ENCODE measurements around the gene ENTR1.

DNA sequence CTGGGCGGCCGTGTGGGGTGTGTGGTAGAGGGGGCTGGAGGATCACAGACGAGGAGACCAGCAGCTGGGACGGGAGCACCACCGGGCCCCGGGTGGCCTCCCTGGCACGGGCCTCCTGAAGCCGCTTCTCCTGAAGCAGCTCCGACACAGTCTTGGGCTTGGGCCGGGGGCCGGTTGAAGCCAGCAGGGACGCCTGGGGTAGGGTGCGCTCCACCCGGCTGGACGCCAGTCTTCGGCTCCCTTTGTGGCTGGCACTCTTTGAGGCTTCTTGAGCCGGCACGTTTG, 31.5 kb downstream of the ENTR1 start:
- TF ChIP-seq NFRKB (IDR thresholded peaks at IDR 0.05): no peak
- no peak for TF ChIP-seq HDGF (IDR thresholded peaks at IDR 0.05; ENCODE audit: borderline replicate concordance)
- TF ChIP-seq ARNT (IDR thresholded peaks at IDR 0.05): no peak
- TF ChIP-seq FOXM1 (IDR thresholded peaks at IDR 0.05; ENCODE audit: borderline replicate concordance): no peak
- TF ChIP-seq FOXK2 (IDR thresholded peaks at IDR 0.05): no peak
- no peak for TF ChIP-seq L3MBTL2 (conservative IDR thresholded peaks at IDR 0.05)
- no peak for TF ChIP-seq BHLHE40 (IDR thresholded peaks at IDR 0.05; ENCODE audit: borderline replicate concordance)

All from HEK293T (cell line).